ENCODE measurements around the gene PAX8. TPM values are rescaled to one million over a fixed set of nuclear protein-coding genes. Genes with fewer than 3 reads are reported as not detected.

PAX8 gene
- total and polyA plus RNA-seq, 2 of the 13 experiments (the other 11 are each of a cell fraction or from before 2014, with no cell fraction given), result 1.5 to 8.8 TPM

- 89% methylated on average over 3 of the region's 3 CpGs for WGBS (ENCODE audit: low lambda C conversion rate)
- DNase-seq (ENCODE audit: low spot score) (no peak), ATAC-seq (no peak), FAIRE-seq (no peak)
- in situ Hi-C loops (cut with HindIII; ENCODE audit: extremely low pct_ligation_motif_present, low pct_unique_long_range_greater_than_20kb), result loop anchor here (25.0 kb wide), 1 partner anchor 110 kb away; no protein-coding TSS in a partner anchor
- TF ChIP-seq ZNF556 (CRISPR knock-in tag; IDR thresholded peaks at IDR 0.05; ENCODE audit: borderline replicate concordance) (no peak), HES4 (CRISPR knock-in tag; IDR thresholded peaks at IDR 0.05; ENCODE audit: borderline replicate concordance) (no peak), CBX1 (IDR thresholded peaks at IDR 0.05; ENCODE audit: low read depth) (no peak), RBM39 (IDR thresholded peaks at IDR 0.05; ENCODE audit: low read depth, low read length, poor library complexity, severe bottlenecking) (no peak), ELF4 (CRISPR knock-in tag; IDR thresholded peaks at IDR 0.05; ENCODE audit: borderline replicate concordance) (no peak), AGO2 (optimal IDR thresholded peaks at IDR 0.05; ENCODE audit: low read depth, low read length) (no peak), HNRNPL (IDR thresholded peaks at IDR 0.05; ENCODE audit: low read depth, low read length) (no peak), ZNF124 (CRISPR knock-in tag; IDR thresholded peaks at IDR 0.05) (no peak), DRAP1 (CRISPR knock-in tag; IDR thresholded peaks at IDR 0.05) (no peak), MIER3 (CRISPR knock-in tag; IDR thresholded peaks at IDR 0.05; ENCODE audit: borderline replicate concordance) (no peak), RFXANK (CRISPR knock-in tag; IDR thresholded peaks at IDR 0.05) (no peak), ZNF878 (CRISPR knock-in tag; IDR thresholded peaks at IDR 0.05) (no peak), ZNF687 (CRISPR knock-in tag; IDR thresholded peaks at IDR 0.05) (no peak), ZNF800 (CRISPR knock-in tag; IDR thresholded peaks at IDR 0.05) (no peak), SIX4 (CRISPR knock-in tag; IDR thresholded peaks at IDR 0.05) (no peak), ZSCAN31 (CRISPR knock-in tag; IDR thresholded peaks at IDR 0.05; ENCODE audit: low read depth) (no peak), ZNF205 (CRISPR knock-in tag; IDR thresholded peaks at IDR 0.05) (no peak)
- Histone ChIP-seq H3K9ac (ENCODE audit: insufficient read depth, low read depth, low read length) (no peak overlapping the region), H3K27me3 (ENCODE audit: control insufficient read depth in 1 of 2, insufficient read depth in 2 of 2, low read length in 2 of 2) (peaks cover 0 to 5% of the 10 kb centered on the region in 2 experiments; a peak in 3 of 5 replicates), H2AFZ (ENCODE audit: low read length) (no peak overlapping the region), H3K4me1 (ENCODE audit: insufficient read depth, low read length) (peaks cover 21% of the 10 kb centered on the region), H3K9me3 (ENCODE audit: low read length) (no peaks in the 10 kb centered on the region), H3K27ac (ENCODE audit: extremely low read length, insufficient read depth, low read length) (no peak overlapping the region), H3K79me2 (ENCODE audit: insufficient read depth, low read length) (no peaks in the 10 kb centered on the region), H4K20me1 (ENCODE audit: insufficient read depth, low read length) (no peaks in the 10 kb centered on the region), H3K36me3 (replicated peaks in 1 of 2; ENCODE audit: control insufficient read depth in 1 of 2, insufficient read depth in 2 of 2, low read length in 2 of 2) (no peaks in the 10 kb centered on the region), H3K4me3 (replicated peaks in 1 of 3; ENCODE audit: insufficient read depth in 1 of 3, low read depth in 2 of 3, low read length in 3 of 3) (no peak overlapping the region), H3K4me2 (ENCODE audit: low read depth, low read length) (no peak overlapping the region)
- no TSS peak for BruUV-seq (replicated peaks)
- intact Hi-C loops (cut with micrococcal nuclease; ENCODE audit: unreplicated experiment), result no loop called here
- ChIA-PET CTCF (ENCODE audit: low intra/inter-chr PET ratio, low total read pairs) (no interaction called here), POLR2A (no interaction called here)
These were observed 26.6 kb downstream of the PAX8 start for GRCh38 chr2:113252047-113252590.
